HG03571 (cell line): ENCODE measurements around the gene PARD3.
A peak's percentile ranks its signal among the peaks of the same experiment; 100 is the strongest.

ENCODE experiments used
- ATAC-seq: cut with Tn5 transposase; IDR thresholded peaks from one replicate; pipeline ENCODE4 v1.9.1; 2021; ENCODE audit not compliant: unreplicated experiment

The PARD3 gene

GRCh38 chr10:34547695-34548094 is 267.4 kb downstream of the PARD3 start:
- ATAC-seq: no peak

- ATAC-seq: no peak
Measured at GRCh38 chr10:34547291-34547690, 267.8 kb downstream of the PARD3 start.

GRCh38 chr10:34544400-34544799 is 270.7 kb downstream of the PARD3 start:
- ATAC-seq: no peak

- ATAC-seq: no peak
Measured at GRCh38 chr10:34543716-34544115, 271.4 kb downstream of the PARD3 start.

GRCh38 chr10:34540492-34540891 is 274.6 kb downstream of the PARD3 start:
- no peak for ATAC-seq

GRCh38 chr10:34539533-34540315 is 275.4 kb downstream of the PARD3 start:
- peak; percentile 43 for ATAC-seq

- no peak for ATAC-seq
Measured at GRCh38 chr10:34538281-34538829, 276.7 kb downstream of the PARD3 start.

GRCh38 chr10:34537629-34538231 is 277.4 kb downstream of the PARD3 start:
- peak; percentile 82 for ATAC-seq

- no peak for ATAC-seq
Measured at GRCh38 chr10:34535872-34536271, 279.2 kb downstream of the PARD3 start.

- ATAC-seq: no peak
Measured at GRCh38 chr10:34530778-34531177, 284.3 kb downstream of the PARD3 start.

- no peak for ATAC-seq
Measured at GRCh38 chr10:34528320-34528719, 286.8 kb downstream of the PARD3 start.

GRCh38 chr10:34526758-34527730 is 288.1 kb downstream of the PARD3 start:
- no peak for ATAC-seq

- ATAC-seq: no peak
Measured at GRCh38 chr10:34526186-34526585, 288.9 kb downstream of the PARD3 start.

GRCh38 chr10:34524369-34525091 is 290.6 kb downstream of the PARD3 start:
- no peak for ATAC-seq

- ATAC-seq: no peak
Measured at GRCh38 chr10:34523017-34523767, 291.9 kb downstream of the PARD3 start.

GRCh38 chr10:34522546-34522945 is 292.6 kb downstream of the PARD3 start:
- ATAC-seq: peak; percentile 63

GRCh38 chr10:34520510-34520909 is 294.6 kb downstream of the PARD3 start:
- ATAC-seq: no peak

- ATAC-seq: no peak
Measured at GRCh38 chr10:34520084-34520483, 295.0 kb downstream of the PARD3 start.

GRCh38 chr10:34514290-34514689 is 300.8 kb downstream of the PARD3 start:
- no peak for ATAC-seq

- no peak for ATAC-seq
Measured at GRCh38 chr10:34513636-34514035, 301.5 kb downstream of the PARD3 start.
